ENCODE measurements around the gene BIN1. TPM values are rescaled to one million over a fixed set of nuclear protein-coding genes. Genes with fewer than 3 reads are reported as not detected.

Gene BIN1
- polyA plus RNA-seq, 1 donor (not counting 4 experiments of a cell fraction or from before 2014, with no cell fraction given), result 5.4 TPM

- Histone ChIP-seq H2AFZ (ENCODE audit: control insufficient read depth, low read length) (no peak overlapping the region), H4K20me1 (ENCODE audit: control insufficient read depth, extremely low read depth, insufficient read depth, low read length) (no peaks in the 10 kb centered on the region), H3K9me3 (ENCODE audit: control insufficient read depth, low read depth, low read length) (no peaks in the 10 kb centered on the region), H3K27ac (ENCODE audit: control insufficient read depth, insufficient read depth, low read length) (no peak overlapping the region), H3K27me3 (ENCODE audit: control insufficient read depth, extremely low read depth, insufficient read depth, low read length) (no peaks in the 10 kb centered on the region), H3K9me1 (ENCODE audit: control insufficient read depth, extremely low read depth, insufficient read depth, low read length) (no peaks in the 10 kb centered on the region), H3K4me1 (ENCODE audit: control insufficient read depth, extremely low read depth, insufficient read depth, low read length) (no peaks in the 10 kb centered on the region), H3K4me3 (ENCODE audit: control insufficient read depth in 2 of 3, extremely low read depth in 1 of 3, insufficient read depth in 2 of 3, low read depth in 1 of 3, low read length in 3 of 3) (no peak overlapping the region), H3K9ac (ENCODE audit: control insufficient read depth, extremely low read depth, insufficient read depth, low read length) (no peak overlapping the region), H3K36me3 (ENCODE audit: control insufficient read depth in 2 of 2, extremely low read depth in 1 of 2, insufficient read depth in 2 of 2, low read length in 2 of 2) (no peaks in the 10 kb centered on the region), H3K4me2 (ENCODE audit: control insufficient read depth, extremely low read depth, insufficient read depth, low read depth, low read length) (no peak overlapping the region), H3K79me2 (ENCODE audit: control insufficient read depth, insufficient read depth, low read length) (no peaks in the 10 kb centered on the region)
- DNase-seq (ENCODE audit: low read depth, low spot score) (no peak), FAIRE-seq (no peak)
- TF ChIP-seq CTCF (optimal IDR thresholded peaks at IDR 0.05 in 1 of 3, IDR thresholded peaks at IDR 0.05 in 1 of 3, conservative IDR thresholded peaks at IDR 0.05 in 1 of 3; ENCODE audit: extremely low read depth in 1 of 3, insufficient read depth in 2 of 3, low read length in 3 of 3), result no peak
- TF ChIP-seq EZH2 (IDR thresholded peaks at IDR 0.05; ENCODE audit: low read length), result no peak
- dilution Hi-C loops (cut with MboI; ENCODE audit: extremely low pct_ligation_motif_present, low sequenced_read_pairs), result no loop called here
These were observed 10.6 kb upstream of the BIN1 start for GRCh38 chr2:127117603-127118002.

GRCh38 chr2:127115471-127116199 is 8.7 kb upstream of the BIN1 start:
- dilution Hi-C loops (cut with MboI; ENCODE audit: extremely low pct_ligation_motif_present, low sequenced_read_pairs), result no loop called here
- Histone ChIP-seq H3K4me1 (ENCODE audit: control insufficient read depth, extremely low read depth, insufficient read depth, low read length) (no peaks in the 10 kb centered on the region), H3K4me2 (ENCODE audit: control insufficient read depth, extremely low read depth, insufficient read depth, low read depth, low read length) (no peak overlapping the region), H3K79me2 (ENCODE audit: control insufficient read depth, insufficient read depth, low read length) (no peaks in the 10 kb centered on the region), H3K36me3 (ENCODE audit: control insufficient read depth in 2 of 2, extremely low read depth in 1 of 2, insufficient read depth in 2 of 2, low read length in 2 of 2) (no peaks in the 10 kb centered on the region), H3K9ac (ENCODE audit: control insufficient read depth, extremely low read depth, insufficient read depth, low read length) (no peak overlapping the region), H3K27ac (ENCODE audit: control insufficient read depth, insufficient read depth, low read length) (no peak overlapping the region), H3K27me3 (ENCODE audit: control insufficient read depth, extremely low read depth, insufficient read depth, low read length) (no peaks in the 10 kb centered on the region), H3K9me3 (ENCODE audit: control insufficient read depth, low read depth, low read length) (no peaks in the 10 kb centered on the region), H2AFZ (ENCODE audit: control insufficient read depth, low read length) (no peak overlapping the region), H3K4me3 (ENCODE audit: control insufficient read depth in 2 of 3, extremely low read depth in 1 of 3, insufficient read depth in 2 of 3, low read depth in 1 of 3, low read length in 3 of 3) (no peak overlapping the region), H3K9me1 (ENCODE audit: control insufficient read depth, extremely low read depth, insufficient read depth, low read length) (no peaks in the 10 kb centered on the region), H4K20me1 (ENCODE audit: control insufficient read depth, extremely low read depth, insufficient read depth, low read length) (no peaks in the 10 kb centered on the region)
- FAIRE-seq (no peak), DNase-seq (ENCODE audit: low read depth, low spot score) (no peak)
- TF ChIP-seq CTCF (optimal IDR thresholded peaks at IDR 0.05 in 1 of 3, IDR thresholded peaks at IDR 0.05 in 1 of 3, conservative IDR thresholded peaks at IDR 0.05 in 1 of 3; ENCODE audit: extremely low read depth in 1 of 3, insufficient read depth in 2 of 3, low read length in 3 of 3), result no peak
- TF ChIP-seq EZH2 (IDR thresholded peaks at IDR 0.05; ENCODE audit: low read length), result no peak
